Esophagus squamous epithelium (tissue), 5 donors: ENCODE results near the gene OSBPL5. TPM values are rescaled to one million over a fixed set of nuclear protein-coding genes. Genes with fewer than 3 reads are reported as not detected.
"Not testable (repeated sequence)": the region's sequence is repeated elsewhere in the genome, so short reads cannot be mapped to it uniquely, and the experiment has no call there.

Experiments used
- DNase-seq: peaks from one replicate; lab custom pipeline; 2025; lab: John Stamatoyannopoulos, UW
- H3K27ac ChIP-seq, 4 donors: fragments of 200-600 bp; sonication (generic); one replicate each; pipeline ENCODE4 v1.5.1; 2016 to 2019; ENCODE audit warnings: mild to moderate bottlenecking in 1 of 4
- H3K27me3 ChIP-seq, 4 donors: fragments of 200-600 bp; sonication (generic); 1 replicate in 3 of 4; 2 replicates in 1 of 4; pipeline versions ENCODE4 v1.5.1 to v1.6.0; 2017 to 2021; ENCODE audit warnings: antibody characterized with exemption in 1 of 4
- H3K36me3 ChIP-seq, 3 donors: fragments of 200-600 bp; sonication (generic); one replicate each; pipeline ENCODE4 v1.5.1; 2016 to 2019
- H3K4me1 ChIP-seq, 3 donors: fragments of 200-600 bp; sonication (generic); one replicate each; pipeline ENCODE4 v1.5.1; 2017 to 2019
- H3K4me3 ChIP-seq, 4 donors: fragments of 200-600 bp; sonication (generic); 1 replicate in 3 of 4; 2 replicates in 1 of 4; pipeline ENCODE4 v1.5.1; 2016 to 2019; ENCODE audit warnings: mild to moderate bottlenecking in 2 of 4, moderate library complexity in 1 of 4
- H3K9me3 ChIP-seq, 3 donors: fragments of 200-600 bp; sonication (generic); one replicate each; pipeline ENCODE4 v1.5.1; 2016 to 2019
- POLR2A ChIP-seq, 4 donors: fragments of 450-650 bp; IDR thresholded peaks; one replicate each; pipeline ENCODE4 v1.6.1; 2017; ENCODE audit warnings: antibody characterized with exemption in 4 of 4, mild to moderate bottlenecking in 4 of 4, moderate library complexity in 3 of 4
- WGBS, 2 donors: methylation state at CpG; one replicate each; pipeline ENCODE4 v1.1.5; 2018; 5-methylcytosine and 5-hydroxymethylcytosine counted together
- intact Hi-C: fragments of 100-400 bp; cut with DNase I; formaldehyde crosslinking; loops from one replicate; pipeline ENCODE4 v1.15.0; 2022
- total RNA-seq, 4 donors: library from RNA; depleted of rRNA; stranded (reverse); fragments of >200 nt; gene quantifications; one replicate each; pipeline ENCODE4 v1.1.0, GENCODE V29; 2016
- TF ChIP-seq, protein P1 (sequence below), 6 experiments: fragments of 450-650 bp in 4 of 6; fragments of 200-600 bp in 2 of 6; sonication (generic) in 2 of 6; IDR thresholded peaks; one replicate each; pipeline ENCODE4 v1.5.1; 2016 to 2019; ENCODE audit warnings: antibody characterized with exemption in 6 of 6, mild to moderate bottlenecking in 4 of 6, moderate library complexity in 4 of 6
- donor health status: DM: yes; HTN: yes; CAD: no.

Gene OSBPL5
- total RNA-seq, 4 donors from 2014 or later, result 11.9 to 30.9 (median 17.9) TPM

- H3K27ac ChIP-seq, result peak overlapping the region in 1 of 4 donors; percentile 67
- H3K36me3 ChIP-seq, result no peaks in the 10 kb centered on the region
- H3K27me3 ChIP-seq, result peaks cover 0 to 67% (median 0%) of the 10 kb centered on the region in 4 donors
- 18 to 42% methylated on average over 9 to 12 of the region's 18 CpGs for WGBS, 2 donors
- intact Hi-C loops, result no loop called here
- H3K4me1 ChIP-seq, result peaks cover 13 to 34% (median 17%) of the 10 kb centered on the region in 3 donors
- H3K4me3 ChIP-seq, result no peak overlapping the region
- TF ChIP-seq, protein P1, sequence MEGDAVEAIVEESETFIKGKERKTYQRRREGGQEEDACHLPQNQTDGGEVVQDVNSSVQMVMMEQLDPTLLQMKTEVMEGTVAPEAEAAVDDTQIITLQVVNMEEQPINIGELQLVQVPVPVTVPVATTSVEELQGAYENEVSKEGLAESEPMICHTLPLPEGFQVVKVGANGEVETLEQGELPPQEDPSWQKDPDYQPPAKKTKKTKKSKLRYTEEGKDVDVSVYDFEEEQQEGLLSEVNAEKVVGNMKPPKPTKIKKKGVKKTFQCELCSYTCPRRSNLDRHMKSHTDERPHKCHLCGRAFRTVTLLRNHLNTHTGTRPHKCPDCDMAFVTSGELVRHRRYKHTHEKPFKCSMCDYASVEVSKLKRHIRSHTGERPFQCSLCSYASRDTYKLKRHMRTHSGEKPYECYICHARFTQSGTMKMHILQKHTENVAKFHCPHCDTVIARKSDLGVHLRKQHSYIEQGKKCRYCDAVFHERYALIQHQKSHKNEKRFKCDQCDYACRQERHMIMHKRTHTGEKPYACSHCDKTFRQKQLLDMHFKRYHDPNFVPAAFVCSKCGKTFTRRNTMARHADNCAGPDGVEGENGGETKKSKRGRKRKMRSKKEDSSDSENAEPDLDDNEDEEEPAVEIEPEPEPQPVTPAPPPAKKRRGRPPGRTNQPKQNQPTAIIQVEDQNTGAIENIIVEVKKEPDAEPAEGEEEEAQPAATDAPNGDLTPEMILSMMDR (IDR thresholded peaks at IDR 0.05), result no peak
- TF ChIP-seq POLR2A (IDR thresholded peaks at IDR 0.05), result no peak
- H3K9me3 ChIP-seq, result no peaks in the 10 kb centered on the region
- no peak for DNase-seq
Observed at GRCh38 chr11:3170044-3170755, 5.1 kb upstream of the OSBPL5 start.

DNA sequence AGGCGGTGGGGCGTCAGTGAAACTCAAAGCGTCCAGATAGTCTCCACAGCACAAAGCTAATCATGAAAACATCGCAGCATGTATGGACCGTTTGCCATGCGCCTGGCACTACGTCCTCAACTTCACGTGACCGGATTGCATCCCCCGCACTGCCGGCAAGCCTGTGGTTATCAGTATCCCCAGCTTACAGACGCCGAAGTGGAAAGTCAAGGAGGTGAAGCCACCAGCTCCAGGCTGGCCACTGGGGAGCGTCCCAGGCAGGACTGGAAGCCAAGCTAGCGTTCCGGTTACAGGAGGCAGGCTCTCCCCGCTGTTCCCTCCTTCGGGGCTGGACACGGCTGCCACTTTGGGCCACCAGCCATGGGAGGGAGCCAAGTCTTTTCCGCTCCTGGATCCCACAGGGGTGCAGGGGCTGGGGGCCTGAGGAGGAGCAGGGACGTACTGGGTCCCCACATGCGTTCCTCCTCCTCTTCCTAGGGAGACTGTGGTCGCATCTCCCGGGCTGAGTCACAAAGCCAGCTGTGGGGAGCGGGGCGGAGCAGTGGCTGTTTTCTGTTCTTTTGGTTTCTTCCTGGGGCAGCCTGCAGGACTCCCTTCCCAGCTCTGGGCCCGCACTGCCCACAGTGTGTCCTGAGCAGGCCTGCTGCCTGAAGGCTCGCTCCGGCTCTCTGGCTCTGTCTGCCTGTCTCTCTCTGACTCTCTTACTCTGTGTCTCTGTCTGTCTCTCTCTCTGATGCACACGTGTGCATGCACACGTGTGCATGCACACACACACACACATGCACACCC lies 4.3 kb upstream of the OSBPL5 start:
- TF ChIP-seq POLR2A (IDR thresholded peaks at IDR 0.05), result no peak
- TF ChIP-seq, protein P1 (IDR thresholded peaks at IDR 0.05), result no peak
- intact Hi-C loops, result no loop called here
- Histone ChIP-seq H3K4me1 (peaks cover 13 to 39% (median 17%) of the 10 kb centered on the region in 3 donors), H3K4me3 (peak overlapping the region; percentile 1 to 56 (median 36)), H3K9me3 (no peaks in the 10 kb centered on the region), H3K27me3 (peaks cover 0 to 70% (median 0%) of the 10 kb centered on the region in 4 donors), H3K36me3 (no peaks in the 10 kb centered on the region), H3K27ac (peak overlapping the region in 3 of 4 donors; percentile 38 to 67 (median 43))
- DNase-seq, result no peak
- 3 to 13% methylated on average over 6 to 11 of the region's 31 CpGs for WGBS, 2 donors

DNA sequence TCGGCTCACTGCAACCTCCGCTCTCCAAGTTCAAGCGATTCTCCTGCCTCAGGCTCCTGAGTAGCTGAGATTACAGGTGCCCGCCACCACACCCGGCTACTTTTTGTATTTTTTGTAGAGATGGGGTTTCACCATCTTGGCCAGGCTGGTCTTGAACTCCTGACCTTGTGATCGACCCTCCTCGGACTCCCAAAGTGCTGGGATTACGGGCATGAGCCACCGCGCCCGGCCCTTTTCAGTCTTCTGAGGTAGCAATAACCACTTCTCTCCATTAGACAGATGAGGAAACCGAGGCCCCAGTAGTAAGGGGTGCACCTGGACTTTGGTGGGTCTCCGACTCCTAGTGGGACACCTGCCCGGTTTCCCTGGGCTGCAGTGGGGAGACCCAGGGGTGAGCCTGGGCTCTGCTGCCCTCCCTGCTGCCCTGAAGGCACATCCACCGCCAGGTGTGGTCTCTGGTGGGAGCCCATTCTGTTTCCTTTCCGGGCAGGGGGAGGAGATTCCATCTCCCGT lies 3.7 kb upstream of the OSBPL5 start:
- H3K36me3 ChIP-seq, H3K9me3 ChIP-seq, DNase-seq, intact Hi-C loops: not testable (repeated sequence)
- peaks cover 0 to 70% (median 0%) of the 10 kb centered on the region in 4 donors for H3K27me3 ChIP-seq
- H3K4me3 ChIP-seq, result peak overlapping the region in 3 of 4 donors; percentile 33 to 56 (median 39)
- 85 to 86% methylated on average over 4 to 6 of the region's 17 CpGs for WGBS, 2 donors
- peaks cover 19 to 45% (median 21%) of the 10 kb centered on the region in 3 donors for H3K4me1 ChIP-seq
- H3K27ac ChIP-seq, result peak overlapping the region in 3 of 4 donors; percentile 38 to 67 (median 43)

DNA sequence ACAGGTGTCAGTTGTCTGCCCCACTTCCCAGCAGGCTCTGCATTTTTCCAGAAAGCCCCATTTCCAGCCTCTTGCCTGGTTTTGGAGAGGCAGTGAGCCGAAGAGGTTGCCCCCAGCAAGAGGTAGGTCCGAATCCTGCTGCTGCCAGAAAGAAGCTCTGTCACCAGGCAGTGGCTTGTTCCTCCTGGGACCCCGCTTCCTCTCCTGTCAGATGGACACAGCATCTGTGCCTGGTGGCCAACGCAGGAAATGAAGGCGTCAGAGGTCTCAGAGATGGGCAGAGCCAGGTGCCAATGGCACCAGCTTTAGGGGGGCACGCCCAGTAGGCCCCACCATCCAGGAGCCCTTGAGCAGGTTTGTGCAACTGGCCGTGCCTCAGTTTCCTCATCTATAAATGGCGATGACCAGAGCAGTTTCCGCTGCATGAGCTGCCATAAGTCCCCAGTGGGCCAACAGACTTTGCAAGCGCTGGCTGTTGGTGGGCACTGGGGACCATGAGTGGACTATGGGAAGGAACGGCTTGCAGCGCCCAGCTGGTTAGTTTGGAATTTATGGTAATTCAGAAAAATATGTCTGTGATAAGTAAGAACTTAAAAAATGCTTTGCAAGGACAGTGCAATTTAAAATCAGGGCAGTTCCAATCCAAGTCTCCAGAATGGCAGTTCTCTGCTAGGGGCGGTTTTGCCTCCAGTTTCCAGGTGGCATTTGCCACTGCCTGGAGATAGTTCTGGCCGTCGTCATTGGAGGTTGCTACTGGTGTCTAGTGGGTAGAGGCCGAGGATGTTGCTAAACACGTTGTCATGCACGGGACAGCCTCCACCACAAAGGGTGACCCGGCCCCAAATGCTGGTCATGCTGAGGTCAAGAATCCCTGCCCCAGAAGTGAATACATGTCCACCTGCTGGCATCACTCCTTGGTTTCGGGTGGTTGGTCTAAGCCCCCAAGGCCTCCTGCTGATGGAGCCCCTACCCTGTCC lies 2.3 kb upstream of the OSBPL5 start:
- no peak for TF ChIP-seq POLR2A (IDR thresholded peaks at IDR 0.05)
- TF ChIP-seq, protein P1 (IDR thresholded peaks at IDR 0.05), result no peak
- DNase-seq, result no peak
- peaks cover 0 to 67% (median 0%) of the 10 kb centered on the region in 4 donors for H3K27me3 ChIP-seq
- H3K4me1 ChIP-seq, result peaks cover 23 to 59% (median 32%) of the 10 kb centered on the region in 3 donors
- intact Hi-C loops, result no loop called here
- WGBS, 2 donors, result 73 to 75% methylated on average over 9 to 12 of the region's 20 CpGs
- no peaks in the 10 kb centered on the region for H3K9me3 ChIP-seq
- H3K4me3 ChIP-seq, result no peak overlapping the region
- H3K27ac ChIP-seq, result no peak overlapping the region
- H3K36me3 ChIP-seq, result no peaks in the 10 kb centered on the region
